HFFc6 (cell line): ENCODE data around the gene RELT. TPM values are rescaled to one million over a fixed set of nuclear protein-coding genes. Genes with fewer than 3 reads are reported as not detected.
A peak's percentile ranks its signal among the peaks of the same experiment; 100 is the strongest.

ENCODE experiments used
- DNase-seq: peaks from one replicate; pipeline ENCODE4 v3.0.0-alpha.2; 2018
- H3K27ac Mint-ChIP-seq: 2 replicates; pipeline ENCODE4 v1.8.0; 2020; ENCODE audit warnings: mild to moderate bottlenecking, mixed read lengths
- H3K27me3 Mint-ChIP-seq: 2 replicates; pipeline ENCODE4 v1.8.0; 2021; ENCODE audit warnings: mild to moderate bottlenecking, moderate library complexity, mixed read lengths; ENCODE audit not compliant: insufficient read depth
- H3K36me3 Mint-ChIP-seq: 2 replicates; pipeline ENCODE4 v1.8.0; 2021; ENCODE audit warnings: low read depth, mixed read lengths
- H3K4me1 Mint-ChIP-seq: 2 replicates; pipeline ENCODE4 v1.8.0; 2020; ENCODE audit warnings: low read depth, mixed read lengths
- H3K4me3 Mint-ChIP-seq: 2 replicates; pipeline ENCODE4 v1.8.0; 2020; ENCODE audit warnings: mild to moderate bottlenecking, moderate library complexity, mixed read lengths
- H3K9me3 Mint-ChIP-seq: 2 replicates; pipeline ENCODE4 v1.8.0; 2020; ENCODE audit warnings: mild to moderate bottlenecking, mixed read lengths
- total RNA-seq, 6 experiments: library from RNA; stranded (reverse); fragmentation: NEBNext Ultra II Directional; extraction: Animal tissue kit (Norgen Biotek cat#: 25700); gene quantifications; 2 replicates in 1 of 6; 3 replicates in 5 of 6; pipeline ENCODE4 v1.2.3, GENCODE V29; 2021
- TF ChIP-seq, protein P1 (sequence below): fragments of 200-600 bp; sonication (generic); IDR thresholded peaks from 2 replicates; pipeline ENCODE4 v1.5.0; 2021; ENCODE audit warnings: antibody characterized with exemption, mild to moderate bottlenecking

Gene RELT
- total RNA-seq, 6 experiments from 2014 or later: 6.2 to 7.7 (median 7.0) TPM

DNA sequence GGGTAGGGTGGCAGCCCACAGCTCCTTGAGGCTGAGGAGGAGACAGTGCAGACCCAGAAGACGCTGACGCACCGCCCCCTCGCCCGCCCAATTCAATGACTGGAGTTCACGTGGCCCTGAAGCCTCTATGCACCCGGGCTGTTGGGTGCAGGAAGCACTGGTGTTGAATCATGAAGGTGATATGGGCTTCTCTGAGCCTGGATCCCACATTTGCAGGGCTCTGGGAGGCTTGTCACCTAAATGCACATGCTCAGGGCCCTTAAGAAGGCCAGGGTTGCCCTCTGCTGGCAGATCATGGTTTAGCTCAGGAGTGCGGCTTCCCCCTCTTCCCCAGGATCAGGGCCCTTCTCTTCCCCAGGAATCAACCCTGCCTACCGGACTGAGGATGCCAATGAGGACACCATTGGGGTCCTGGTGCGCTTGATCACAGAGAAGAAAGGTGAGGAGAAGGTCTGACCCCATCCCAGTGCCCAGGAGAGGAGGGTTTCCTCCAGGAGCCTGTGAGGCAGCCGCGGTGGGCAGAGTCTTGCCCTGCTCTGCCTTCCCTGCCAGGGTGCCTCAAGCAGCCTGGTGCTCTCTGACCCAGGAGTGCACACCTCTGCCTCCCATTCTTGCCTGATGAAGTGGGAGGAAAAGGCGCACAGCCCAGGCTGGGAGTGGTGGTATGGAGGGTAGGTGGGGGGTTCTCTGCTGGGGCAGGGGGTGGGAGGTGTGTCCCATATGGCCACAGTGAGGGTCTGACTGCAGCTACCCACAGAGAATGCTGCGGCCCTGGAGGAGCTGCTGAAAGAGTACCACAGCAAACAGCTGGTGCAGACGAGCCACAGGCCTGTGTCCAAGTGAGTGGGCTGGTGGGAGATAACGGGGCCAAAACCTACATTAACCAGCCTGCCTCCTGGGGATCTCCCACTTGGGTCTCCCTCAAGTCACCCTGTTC lies 17.5 kb downstream of the RELT start:
- H3K4me3 Mint-ChIP-seq: no peak overlapping the region
- H3K36me3 Mint-ChIP-seq: no peaks in the 10 kb centered on the region
- H3K27ac Mint-ChIP-seq: peak overlapping the region; percentile 74
- TF ChIP-seq, protein P1, sequence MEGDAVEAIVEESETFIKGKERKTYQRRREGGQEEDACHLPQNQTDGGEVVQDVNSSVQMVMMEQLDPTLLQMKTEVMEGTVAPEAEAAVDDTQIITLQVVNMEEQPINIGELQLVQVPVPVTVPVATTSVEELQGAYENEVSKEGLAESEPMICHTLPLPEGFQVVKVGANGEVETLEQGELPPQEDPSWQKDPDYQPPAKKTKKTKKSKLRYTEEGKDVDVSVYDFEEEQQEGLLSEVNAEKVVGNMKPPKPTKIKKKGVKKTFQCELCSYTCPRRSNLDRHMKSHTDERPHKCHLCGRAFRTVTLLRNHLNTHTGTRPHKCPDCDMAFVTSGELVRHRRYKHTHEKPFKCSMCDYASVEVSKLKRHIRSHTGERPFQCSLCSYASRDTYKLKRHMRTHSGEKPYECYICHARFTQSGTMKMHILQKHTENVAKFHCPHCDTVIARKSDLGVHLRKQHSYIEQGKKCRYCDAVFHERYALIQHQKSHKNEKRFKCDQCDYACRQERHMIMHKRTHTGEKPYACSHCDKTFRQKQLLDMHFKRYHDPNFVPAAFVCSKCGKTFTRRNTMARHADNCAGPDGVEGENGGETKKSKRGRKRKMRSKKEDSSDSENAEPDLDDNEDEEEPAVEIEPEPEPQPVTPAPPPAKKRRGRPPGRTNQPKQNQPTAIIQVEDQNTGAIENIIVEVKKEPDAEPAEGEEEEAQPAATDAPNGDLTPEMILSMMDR: peak; percentile 83
- no peaks in the 10 kb centered on the region for H3K9me3 Mint-ChIP-seq
- peaks cover 9% of the 10 kb centered on the region for H3K27me3 Mint-ChIP-seq
- H3K4me1 Mint-ChIP-seq: peaks cover 18% of the 10 kb centered on the region
- peak; percentile 61 for DNase-seq

DNA sequence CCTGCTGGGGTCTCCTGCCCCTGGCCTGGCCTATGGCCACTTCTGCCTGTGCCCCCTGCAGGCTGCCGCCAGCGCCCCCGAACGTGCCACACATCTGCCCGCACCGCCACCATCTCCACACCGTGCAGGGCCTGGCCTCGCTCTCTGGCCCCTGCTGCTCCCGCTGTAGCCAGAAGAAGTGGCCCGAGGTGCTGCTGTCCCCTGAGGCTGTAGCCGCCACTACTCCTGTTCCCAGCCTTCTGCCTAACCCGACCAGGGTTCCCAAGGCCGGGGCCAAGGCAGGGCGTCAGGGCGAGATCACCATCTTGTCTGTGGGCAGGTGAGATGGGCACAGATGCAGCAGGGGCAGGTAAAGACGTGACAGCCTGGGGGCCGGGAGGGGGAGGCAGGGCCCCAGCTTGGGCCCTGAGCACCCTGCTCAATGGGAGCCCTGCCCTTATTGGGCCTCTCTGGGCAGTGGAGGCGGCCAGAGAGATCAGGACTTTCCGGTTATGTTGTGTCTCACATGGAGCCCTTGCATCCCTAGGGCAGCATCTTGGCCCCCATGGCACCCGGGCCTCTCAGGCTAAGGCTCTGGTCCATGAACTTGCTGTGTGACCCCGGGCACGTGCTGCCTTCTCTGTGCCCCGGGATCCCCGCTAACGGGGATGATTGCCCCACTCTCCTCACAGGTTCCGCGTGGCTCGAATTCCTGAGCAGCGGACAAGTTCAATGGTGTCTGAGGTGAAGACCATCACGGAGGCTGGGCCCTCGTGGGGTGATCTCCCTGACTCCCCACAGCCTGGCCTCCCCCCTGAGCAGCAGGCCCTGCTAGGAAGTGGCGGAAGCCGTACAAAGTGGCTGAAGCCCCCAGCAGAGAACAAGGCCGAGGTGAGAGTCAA lies 18.5 kb downstream of the RELT start:
- TF ChIP-seq, protein P1: no peak
- Mint-ChIP-seq H3K4me1 (peaks cover 20% of the 10 kb centered on the region), H3K4me3 (no peak overlapping the region), H3K27me3 (peaks cover 11% of the 10 kb centered on the region), H3K27ac (no peak overlapping the region; the same call in 1 of the 2 replicates), H3K9me3 (no peaks in the 10 kb centered on the region), H3K36me3 (no peaks in the 10 kb centered on the region)
- DNase-seq: no peak

DNA sequence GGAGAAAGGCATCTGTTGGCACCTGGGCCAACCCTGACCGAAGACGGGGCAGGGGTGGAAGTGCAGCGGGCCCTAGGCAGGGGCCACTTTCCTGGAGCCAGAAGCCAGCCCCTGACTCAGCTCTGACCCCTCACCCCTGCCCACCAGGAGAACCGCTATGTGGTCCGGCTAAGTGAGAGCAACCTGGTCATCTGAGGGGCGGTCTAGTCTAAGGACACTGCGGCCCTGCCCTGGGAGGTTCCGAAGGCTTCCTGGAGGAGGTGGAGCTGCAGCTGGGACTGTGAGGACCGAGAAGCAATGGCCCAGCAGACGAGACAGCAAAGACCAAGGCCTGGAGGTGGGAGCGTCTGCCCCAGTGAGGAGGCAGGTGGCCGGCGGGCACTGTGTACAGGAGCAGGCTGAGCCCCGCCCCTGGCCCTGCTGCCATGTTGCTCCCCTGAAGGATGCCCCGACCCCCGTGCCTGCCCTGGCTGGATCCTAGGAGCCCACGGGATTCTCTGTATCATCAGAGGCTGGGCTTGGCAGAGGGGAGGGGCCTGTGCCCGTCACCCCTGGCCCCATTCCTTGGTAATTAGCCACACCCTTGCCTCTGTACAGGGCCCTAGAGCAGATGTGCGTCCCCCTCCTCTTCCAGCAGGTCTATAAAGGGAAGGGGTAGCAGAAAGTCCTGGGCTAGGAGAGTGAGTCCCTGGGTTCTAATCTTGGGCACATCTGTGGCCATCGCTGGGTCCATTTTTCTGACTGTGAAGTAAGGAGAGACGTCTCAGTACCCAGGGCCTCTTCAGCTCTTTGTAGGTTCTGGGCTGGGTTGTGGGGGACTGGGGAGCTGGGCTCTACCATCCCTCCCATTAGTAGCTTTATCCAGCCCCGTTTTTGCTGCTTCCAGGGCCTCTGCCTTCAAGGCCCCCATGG lies 19.4 kb downstream of the RELT start:
- Mint-ChIP-seq H3K27ac (no peak overlapping the region), H3K9me3 (no peaks in the 10 kb centered on the region)
- no peak for DNase-seq

DNA sequence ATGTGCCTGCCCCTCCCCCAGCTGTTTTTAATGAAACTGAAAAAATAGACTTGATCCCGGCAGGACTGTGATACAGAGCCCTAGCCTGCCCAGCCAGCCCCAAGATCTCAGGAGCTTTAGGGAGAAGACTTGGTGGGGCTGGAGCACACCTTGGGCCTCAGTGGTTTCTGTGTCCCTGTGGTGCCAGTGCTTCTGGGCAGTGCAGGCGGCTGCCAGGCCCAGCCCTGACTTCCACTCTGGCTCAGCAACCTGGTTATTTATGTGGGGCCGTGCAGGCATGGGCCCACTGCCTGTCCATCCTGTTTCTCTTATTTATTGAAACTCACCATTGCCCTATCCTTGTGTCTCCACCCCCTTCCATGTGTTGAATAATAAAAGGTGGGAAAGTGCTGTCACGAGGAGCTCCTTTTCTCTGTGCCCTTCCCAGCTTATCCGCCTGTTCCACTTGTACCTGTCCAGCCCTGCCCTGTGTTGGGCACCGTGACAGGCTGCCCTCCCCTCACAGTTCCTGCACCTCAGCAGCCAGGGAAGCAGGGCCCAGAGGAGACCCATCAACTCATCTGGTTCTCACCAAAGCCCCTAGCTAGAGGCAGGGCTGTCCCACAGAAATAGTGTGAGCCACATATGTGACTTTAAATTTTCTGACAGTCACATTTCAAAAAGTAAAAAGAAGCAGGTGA lies 20.2 kb downstream of the RELT start:
- Mint-ChIP-seq H3K36me3 (no peaks in the 10 kb centered on the region), H3K4me1 (peaks cover 30% of the 10 kb centered on the region), H3K9me3 (no peaks in the 10 kb centered on the region), H3K27ac (no peak overlapping the region), H3K27me3 (peaks cover 11% of the 10 kb centered on the region), H3K4me3 (no peak overlapping the region)
- no peak for DNase-seq
- TF ChIP-seq, protein P1: no peak

More for the DNA sequence above, 19.4 kb downstream of the RELT start:
- peaks cover 11% of the 10 kb centered on the region for H3K27me3 Mint-ChIP-seq
- no peak overlapping the region for H3K4me3 Mint-ChIP-seq
- H3K36me3 Mint-ChIP-seq: no peaks in the 10 kb centered on the region
- H3K4me1 Mint-ChIP-seq: peaks cover 22% of the 10 kb centered on the region
- TF ChIP-seq, protein P1: no peak
